Body of pancreas (tissue), 4 donors: ENCODE data around the gene FAM3D.

Source experiments
- POLR2A ChIP-seq, 3 donors: fragments of 450-650 bp; IDR thresholded peaks; one replicate each; pipeline ENCODE4 v1.6.1; 2016; ENCODE audit warnings: antibody characterized with exemption in 3 of 3, mild to moderate bottlenecking in 2 of 3
- TF ChIP-seq, protein P1 (sequence below), 7 experiments: fragments of 450-650 bp in 4 of 7; fragments of 200-600 bp in 3 of 7; sonication (generic) in 3 of 7; IDR thresholded peaks; one replicate each; pipeline ENCODE4 v1.5.1; 2016 to 2019; ENCODE audit warnings: antibody characterized with exemption in 7 of 7

DNA sequence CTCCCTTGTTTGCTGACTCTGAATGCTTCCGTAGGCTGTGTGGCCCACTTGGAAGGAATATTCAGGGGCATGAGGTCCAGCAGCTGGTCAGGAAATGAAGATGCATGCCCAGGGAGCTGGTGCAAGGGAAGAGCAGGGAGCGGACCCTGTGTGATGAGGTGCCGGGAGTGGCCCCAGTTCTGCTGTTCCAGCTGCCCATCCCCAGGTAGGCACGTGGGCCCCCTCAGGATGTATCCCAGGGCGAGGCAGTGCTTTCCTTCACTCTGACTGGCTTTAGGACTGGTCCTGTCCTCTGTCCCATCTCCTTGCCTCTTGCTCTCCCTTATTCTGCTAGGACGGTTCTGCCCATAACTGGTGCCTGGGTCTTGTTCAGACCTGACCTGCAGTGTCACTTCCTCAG is 1.1 kb upstream of the FAM3D start:
- TF ChIP-seq, protein P1, sequence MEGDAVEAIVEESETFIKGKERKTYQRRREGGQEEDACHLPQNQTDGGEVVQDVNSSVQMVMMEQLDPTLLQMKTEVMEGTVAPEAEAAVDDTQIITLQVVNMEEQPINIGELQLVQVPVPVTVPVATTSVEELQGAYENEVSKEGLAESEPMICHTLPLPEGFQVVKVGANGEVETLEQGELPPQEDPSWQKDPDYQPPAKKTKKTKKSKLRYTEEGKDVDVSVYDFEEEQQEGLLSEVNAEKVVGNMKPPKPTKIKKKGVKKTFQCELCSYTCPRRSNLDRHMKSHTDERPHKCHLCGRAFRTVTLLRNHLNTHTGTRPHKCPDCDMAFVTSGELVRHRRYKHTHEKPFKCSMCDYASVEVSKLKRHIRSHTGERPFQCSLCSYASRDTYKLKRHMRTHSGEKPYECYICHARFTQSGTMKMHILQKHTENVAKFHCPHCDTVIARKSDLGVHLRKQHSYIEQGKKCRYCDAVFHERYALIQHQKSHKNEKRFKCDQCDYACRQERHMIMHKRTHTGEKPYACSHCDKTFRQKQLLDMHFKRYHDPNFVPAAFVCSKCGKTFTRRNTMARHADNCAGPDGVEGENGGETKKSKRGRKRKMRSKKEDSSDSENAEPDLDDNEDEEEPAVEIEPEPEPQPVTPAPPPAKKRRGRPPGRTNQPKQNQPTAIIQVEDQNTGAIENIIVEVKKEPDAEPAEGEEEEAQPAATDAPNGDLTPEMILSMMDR (IDR thresholded peaks at IDR 0.05) = no peak
- TF ChIP-seq POLR2A (IDR thresholded peaks at IDR 0.05) = no peak
